Measurements from ENCODE around the gene CHTF8. TPM values are rescaled to one million over a fixed set of nuclear protein-coding genes. Genes with fewer than 3 reads are reported as not detected.
A peak's percentile ranks its signal among the peaks of the same experiment; 100 is the strongest.
"Not testable (repeated sequence)": the region's sequence is repeated elsewhere in the genome, so short reads cannot be mapped to it uniquely, and the experiment has no call there.

CHTF8 gene, protein sequence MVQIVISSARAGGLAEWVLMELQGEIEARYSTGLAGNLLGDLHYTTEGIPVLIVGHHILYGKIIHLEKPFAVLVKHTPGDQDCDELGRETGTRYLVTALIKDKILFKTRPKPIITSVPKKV
- polyA plus RNA-seq (ENCODE audit: insufficient read length) = 158 TPM
- long read RNA-seq, donor 1, transcript CHTF8-205 (3 exons, 856 nt) = minor isoform, 12 of 114 reads
- long read RNA-seq, donor 1, transcript CHTF8-203 (4 exons, 2,903 nt) = minor isoform, 19 of 114 reads
- long read RNA-seq, donor 1, transcript CHTF8-201 (1 exons, 2,561 nt) = major isoform, 72 of 114 reads
- long read RNA-seq, donor 1, partial matches to known transcripts = 0 of 114 reads
- long read RNA-seq, donor 1, other reads (novel, unspliced or antisense) = 0 of 114 reads
- long read RNA-seq, donor 2, transcript CHTF8-201 (1 exons, 2,561 nt) = major isoform, 55 of 124 reads
- long read RNA-seq, donor 2, transcript CHTF8-205 (3 exons, 856 nt) = minor isoform, 17 of 124 reads
- long read RNA-seq, donor 2, transcript CHTF8-203 (4 exons, 2,903 nt) = minor isoform, 16 of 124 reads
- long read RNA-seq, donor 2, partial matches to known transcripts = 24 of 124 reads
- long read RNA-seq, donor 2, other reads (novel, unspliced or antisense) = 6 of 124 reads
- long read RNA-seq, donor 3, transcript CHTF8-203 (4 exons, 2,903 nt) = minor isoform, 9 of 111 reads
- long read RNA-seq, donor 3, transcript CHTF8-201 (1 exons, 2,561 nt) = major isoform, 59 of 111 reads
- long read RNA-seq, donor 3, transcript CHTF8-205 (3 exons, 856 nt) = minor isoform, 12 of 111 reads
- long read RNA-seq, donor 3, partial matches to known transcripts = 28 of 111 reads
- long read RNA-seq, donor 3, other reads (novel, unspliced or antisense) = 0 of 111 reads
- long read RNA-seq, donor 4, transcript CHTF8-201 (1 exons, 2,561 nt) = major isoform, 16 of 21 reads
- long read RNA-seq, donor 4, partial matches to known transcripts = 0 of 21 reads
- long read RNA-seq, donor 4, other reads (novel, unspliced or antisense) = 0 of 21 reads
- long read RNA-seq, donor 5, transcript CHTF8-207 (3 exons, 475 nt) = minor isoform, 5 of 157 reads
- long read RNA-seq, donor 5, transcript CHTF8-205 (3 exons, 856 nt) = minor isoform, 10 of 157 reads
- long read RNA-seq, donor 5, transcript CHTF8-201 (1 exons, 2,561 nt) = major isoform, 43 of 157 reads
- long read RNA-seq, donor 5, transcript CHTF8-203 (4 exons, 2,903 nt) = minor isoform, 23 of 157 reads
- long read RNA-seq, donor 5, partial matches to known transcripts = 58 of 157 reads
- long read RNA-seq, donor 5, other reads (novel, unspliced or antisense) = 8 of 157 reads
- long read RNA-seq, donor 6, transcript CHTF8-203 (4 exons, 2,903 nt) = minor isoform, 21 of 183 reads
- long read RNA-seq, donor 6, transcript CHTF8-201 (1 exons, 2,561 nt) = major isoform, 86 of 183 reads
- long read RNA-seq, donor 6, transcript CHTF8-205 (3 exons, 856 nt) = minor isoform, 15 of 183 reads
- long read RNA-seq, donor 6, partial matches to known transcripts = 50 of 183 reads
- long read RNA-seq, donor 6, other reads (novel, unspliced or antisense) = 7 of 183 reads
- long read RNA-seq, donor 7, transcript CHTF8-201 (1 exons, 2,561 nt) = major isoform, 81 of 229 reads
- long read RNA-seq, donor 7, transcript CHTF8-203 (4 exons, 2,903 nt) = minor isoform, 33 of 229 reads
- long read RNA-seq, donor 7, transcript CHTF8-205 (3 exons, 856 nt) = minor isoform, 19 of 229 reads
- long read RNA-seq, donor 7, partial matches to known transcripts = 70 of 229 reads
- long read RNA-seq, donor 7, other reads (novel, unspliced or antisense) = 16 of 229 reads
- long read RNA-seq, donor 8, transcript CHTF8-201 (1 exons, 2,561 nt) = major isoform, 29 of 41 reads
- long read RNA-seq, donor 8, transcript CHTF8-203 (4 exons, 2,903 nt) = minor isoform, 9 of 41 reads
- long read RNA-seq, donor 8, partial matches to known transcripts = 0 of 41 reads
- long read RNA-seq, donor 8, other reads (novel, unspliced or antisense) = 0 of 41 reads

DNA sequence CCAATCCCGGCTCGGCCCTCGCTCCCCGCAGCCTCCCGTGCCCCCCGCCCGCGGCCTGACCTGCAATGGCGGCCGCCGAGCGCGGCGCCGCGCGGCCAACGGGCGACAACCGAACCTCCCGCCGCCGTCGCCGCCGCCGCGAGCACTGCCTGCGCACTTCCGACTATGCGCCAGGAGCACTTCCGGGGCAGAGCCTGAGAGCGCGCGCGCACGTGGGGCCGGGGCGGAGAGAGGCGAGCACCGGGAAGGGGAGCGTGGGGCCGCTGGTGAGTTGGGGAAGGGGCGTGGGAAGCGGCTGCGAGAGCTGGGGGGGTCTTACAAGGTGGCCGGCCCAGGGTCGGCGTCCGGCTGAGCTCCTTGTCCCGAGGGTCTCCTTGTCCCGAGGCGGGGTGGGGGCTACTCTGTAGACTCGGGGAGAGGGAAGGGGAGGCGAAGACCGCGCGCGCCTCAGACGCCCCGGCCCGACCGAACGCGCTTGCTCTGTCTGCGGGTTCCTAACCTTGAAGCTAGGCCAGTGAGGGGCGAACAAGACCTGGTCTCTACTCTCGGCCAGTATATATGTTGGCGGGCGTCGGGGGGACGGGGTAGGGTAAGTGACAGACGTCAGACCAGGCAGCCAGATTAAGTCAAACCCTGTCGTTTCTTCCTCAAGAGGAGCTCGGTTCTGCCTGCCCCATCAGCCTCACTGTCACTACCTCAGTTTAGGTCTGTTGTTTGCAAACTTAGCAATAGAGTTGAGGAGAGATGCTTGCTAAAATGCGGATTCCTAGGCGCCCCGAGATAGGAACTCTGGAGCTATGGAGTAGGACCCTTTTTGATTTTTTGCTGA, at the start of gene CHTF8, which contains the start of gene UTP4:
Gene CHTF8, minus strand, starts transcription at position 165 of the 829 bp plus-strand sequence. CDS start 11,130 bp downstream, outside the sequence.
Gene UTP4, plus strand, starts transcription at position 226 of the 829 bp plus-strand sequence. CDS start 811 bp downstream, outside the sequence.
- DNase-seq = peak; percentile 76

DNA sequence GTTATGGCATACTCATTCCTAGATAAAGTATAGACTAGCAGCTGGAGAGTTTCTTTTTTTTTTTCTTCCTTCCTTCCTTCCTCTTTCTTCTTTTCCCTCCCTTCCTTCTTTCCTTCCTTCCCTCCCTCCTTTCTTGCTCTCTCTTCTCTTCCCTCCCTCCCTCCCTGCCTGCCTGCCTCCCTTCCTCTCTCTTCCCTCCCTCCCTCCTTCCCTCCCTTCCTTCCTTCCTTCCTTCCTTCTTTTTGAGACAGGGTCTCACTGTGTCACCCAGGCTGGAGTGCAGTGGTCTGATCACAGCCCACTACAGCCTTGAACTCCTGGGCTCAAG, 47.6 kb upstream of the CHTF8 start:
- DNase-seq = no peak

DNA sequence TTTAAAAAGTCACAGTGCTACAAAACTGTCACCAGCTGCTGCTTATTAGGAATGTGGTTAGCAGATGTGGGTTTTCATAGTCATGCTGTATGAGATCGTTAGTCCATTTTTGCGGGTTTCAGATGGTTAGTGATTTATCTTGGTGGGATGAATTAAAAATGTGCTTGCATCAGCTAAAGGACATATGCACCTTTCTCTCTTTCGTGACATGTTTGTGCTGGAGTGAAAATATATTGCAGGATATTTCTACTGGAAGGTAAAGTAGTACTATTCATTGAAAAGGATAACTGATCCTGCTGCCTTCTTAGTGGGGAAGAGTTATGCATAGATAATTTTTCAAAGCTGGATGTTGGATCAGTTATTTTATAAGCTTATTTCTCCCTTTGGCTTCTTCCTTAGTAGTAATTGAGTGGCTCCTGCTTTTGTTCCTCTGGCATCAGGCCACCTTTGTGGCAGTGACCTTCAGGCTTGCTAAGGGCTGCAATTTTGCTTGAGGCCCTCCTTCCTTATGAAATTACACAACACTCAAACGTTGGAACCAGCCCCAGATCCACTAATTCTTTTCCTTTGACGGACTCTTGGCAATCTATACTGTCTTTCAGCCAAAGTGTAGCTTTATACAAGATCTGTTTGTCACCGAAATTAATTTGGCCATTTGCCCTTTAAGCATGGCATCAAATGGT, 47.1 kb upstream of the CHTF8 start:
- DNase-seq = peak; percentile 69

DNA sequence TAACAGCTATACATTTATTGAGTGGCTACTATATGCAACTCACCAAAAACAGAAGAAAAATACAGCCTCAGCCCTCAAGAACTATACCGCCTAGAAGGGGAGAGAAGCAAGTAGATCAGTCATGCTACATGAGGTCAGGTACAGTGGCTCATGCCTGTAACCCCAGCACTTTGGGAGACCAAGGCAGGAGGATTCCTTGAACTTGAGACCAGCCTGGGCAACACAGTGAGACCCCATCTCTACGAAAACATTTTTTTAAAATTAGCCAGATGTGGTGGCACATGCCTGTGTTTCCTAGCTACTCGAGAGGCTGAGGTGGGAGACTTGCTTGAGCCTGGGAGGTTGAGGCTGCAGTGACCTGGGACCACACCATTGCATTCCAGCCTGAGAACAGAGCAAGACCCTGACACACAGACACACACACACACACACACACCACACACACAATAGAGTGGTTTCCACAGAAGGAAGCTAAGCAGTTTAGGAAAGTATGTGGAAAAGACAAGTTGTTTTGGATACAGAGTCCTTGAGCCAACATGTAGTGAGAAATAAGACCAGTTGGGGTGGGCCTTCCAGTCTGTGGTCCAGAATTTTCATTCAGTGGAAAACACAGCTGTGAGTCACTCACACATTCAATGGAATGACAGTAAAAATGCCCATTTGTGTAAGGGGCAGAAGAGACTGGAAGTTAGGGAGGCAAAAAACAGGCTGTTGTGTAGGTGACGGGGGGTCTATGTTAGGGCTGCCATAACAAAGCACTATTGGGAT, 43.8 kb upstream of the CHTF8 start:
- no peak for DNase-seq

DNA sequence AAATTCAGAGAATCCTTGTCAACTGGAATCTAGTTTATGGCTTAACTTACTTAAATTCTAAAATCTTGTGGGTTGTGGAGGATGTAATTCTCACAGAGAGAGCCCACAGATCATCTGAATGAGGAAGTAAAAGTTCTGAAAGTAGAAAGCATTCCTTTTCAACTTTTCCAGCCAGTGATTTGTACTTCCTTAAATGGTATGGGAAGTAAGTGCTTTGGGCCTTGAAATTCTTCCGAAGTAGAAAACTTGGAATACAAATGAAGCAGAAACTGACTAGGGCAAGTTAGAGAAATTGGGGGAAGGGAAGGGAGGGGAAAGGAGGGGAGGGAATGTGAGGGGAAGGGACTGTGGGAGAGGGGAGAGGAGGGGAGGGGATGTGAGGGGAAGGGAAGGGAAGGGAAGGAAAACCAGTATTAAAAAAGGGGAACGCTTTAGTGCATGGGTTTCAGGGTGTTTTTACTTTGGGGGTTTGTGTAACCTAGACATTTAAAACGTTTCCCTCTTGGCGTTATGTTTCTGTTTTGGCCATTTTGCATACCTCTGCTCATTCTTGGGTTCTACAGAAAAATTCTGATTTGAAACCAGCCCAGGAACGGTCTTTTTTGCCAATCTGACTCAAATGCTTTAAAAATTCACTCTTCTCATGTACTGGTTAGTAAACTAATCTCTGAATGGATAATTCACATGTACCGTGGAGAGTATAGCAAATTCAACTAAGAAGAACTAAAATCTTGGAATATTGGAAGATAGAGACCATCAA, 39.1 kb upstream of the CHTF8 start:
- no peak for DNase-seq

DNA sequence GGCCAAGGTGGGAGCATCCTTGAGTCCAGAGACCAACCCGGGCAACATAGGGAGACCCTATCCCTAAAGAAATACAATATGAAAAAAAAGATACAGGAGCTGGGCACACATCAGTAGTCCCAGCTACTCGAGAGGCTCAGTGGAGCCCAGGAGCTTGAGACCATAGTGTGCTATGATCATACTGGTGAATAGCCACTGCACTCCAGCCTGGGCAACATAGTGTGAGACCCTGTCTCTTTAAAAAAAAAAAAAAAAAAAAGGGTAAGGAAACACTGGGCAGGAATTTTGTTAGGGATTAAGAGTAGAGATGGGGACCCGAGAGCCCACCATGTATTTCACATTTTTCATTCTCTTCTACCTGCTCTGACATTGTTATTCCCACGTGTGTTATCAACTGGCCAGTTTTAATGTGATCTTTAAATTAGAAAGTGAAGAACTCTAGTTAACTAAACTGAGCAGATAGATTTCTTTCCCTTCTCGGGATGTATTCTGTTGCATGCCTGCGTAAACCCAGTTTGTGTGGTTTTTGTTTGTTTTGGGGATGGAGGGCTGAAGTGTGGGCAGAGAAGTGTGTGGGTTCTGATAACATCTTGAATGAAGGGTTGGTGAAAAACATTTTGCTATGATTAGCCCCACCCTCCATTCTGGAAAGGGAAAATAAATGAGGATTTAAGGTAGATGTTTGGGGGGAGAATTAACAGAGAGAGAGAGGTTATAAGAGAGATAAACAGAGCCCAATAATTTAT, 37.4 kb upstream of the CHTF8 start:
- DNase-seq = no peak

DNA sequence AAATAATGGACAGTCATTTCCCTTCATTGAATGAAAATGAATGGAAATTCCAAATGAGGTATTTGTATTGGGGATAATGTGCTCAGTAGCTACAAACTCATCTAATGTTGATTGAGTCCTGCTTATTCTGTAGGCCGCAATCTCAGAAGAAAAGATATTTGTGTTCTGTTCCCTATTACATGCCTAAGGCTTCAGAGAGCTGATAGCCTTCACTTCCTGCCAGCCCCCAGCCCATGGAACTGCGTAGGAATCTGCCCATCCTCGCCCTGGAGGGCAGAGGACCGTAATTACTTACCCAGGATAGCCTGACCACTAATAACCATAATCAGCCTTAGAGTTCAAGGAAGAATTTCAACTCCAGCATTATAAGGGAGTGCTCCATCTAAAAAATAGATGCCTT, 36.7 kb upstream of the CHTF8 start:
- DNase-seq = no peak

DNA sequence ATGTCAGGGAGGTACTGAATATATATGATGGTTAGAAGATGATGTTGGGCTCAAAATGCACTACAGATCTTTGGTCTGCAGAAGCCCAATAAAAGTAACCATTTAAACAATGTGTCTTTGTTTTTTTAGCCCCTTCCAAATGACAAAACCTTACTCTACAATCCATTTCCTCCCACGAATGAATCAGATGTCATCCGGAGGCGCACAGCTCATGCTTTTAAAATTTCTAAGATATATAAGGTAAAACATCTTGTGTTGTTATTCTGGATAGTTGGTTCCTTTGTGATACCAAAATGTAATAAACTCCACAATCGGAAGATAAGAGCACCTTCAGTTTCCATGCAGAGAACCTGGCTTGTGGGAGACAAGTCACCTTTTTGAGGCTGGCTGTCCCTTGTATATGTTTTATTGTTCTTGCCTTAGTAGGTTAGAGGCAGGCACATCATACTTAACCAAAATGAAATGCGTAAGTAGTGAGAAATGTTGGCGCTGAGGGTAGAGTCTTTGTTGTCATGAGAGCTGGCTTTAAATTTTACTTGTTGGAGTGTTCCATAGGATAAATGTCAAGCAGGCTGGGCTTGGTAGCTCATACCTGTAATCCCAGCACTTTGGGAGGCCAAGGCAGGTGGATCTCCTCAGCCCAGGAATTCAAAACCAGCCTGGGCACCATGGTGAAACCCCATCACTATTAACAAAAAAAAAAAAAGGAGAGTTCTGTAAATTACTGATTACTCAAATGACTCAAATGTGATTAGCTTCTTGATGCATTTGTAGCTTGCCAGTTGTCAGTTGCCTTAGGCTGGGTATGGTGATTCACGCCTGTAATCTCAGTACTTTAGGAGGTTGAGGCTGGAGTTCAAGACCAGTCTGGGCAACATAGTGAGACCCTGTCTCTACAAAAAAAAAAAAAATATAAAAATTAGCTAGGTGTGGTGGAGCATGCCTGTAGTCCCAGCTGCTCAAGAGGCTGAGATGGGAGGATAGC, 34.9 kb upstream of the CHTF8 start:
- DNase-seq = no peak

DNA sequence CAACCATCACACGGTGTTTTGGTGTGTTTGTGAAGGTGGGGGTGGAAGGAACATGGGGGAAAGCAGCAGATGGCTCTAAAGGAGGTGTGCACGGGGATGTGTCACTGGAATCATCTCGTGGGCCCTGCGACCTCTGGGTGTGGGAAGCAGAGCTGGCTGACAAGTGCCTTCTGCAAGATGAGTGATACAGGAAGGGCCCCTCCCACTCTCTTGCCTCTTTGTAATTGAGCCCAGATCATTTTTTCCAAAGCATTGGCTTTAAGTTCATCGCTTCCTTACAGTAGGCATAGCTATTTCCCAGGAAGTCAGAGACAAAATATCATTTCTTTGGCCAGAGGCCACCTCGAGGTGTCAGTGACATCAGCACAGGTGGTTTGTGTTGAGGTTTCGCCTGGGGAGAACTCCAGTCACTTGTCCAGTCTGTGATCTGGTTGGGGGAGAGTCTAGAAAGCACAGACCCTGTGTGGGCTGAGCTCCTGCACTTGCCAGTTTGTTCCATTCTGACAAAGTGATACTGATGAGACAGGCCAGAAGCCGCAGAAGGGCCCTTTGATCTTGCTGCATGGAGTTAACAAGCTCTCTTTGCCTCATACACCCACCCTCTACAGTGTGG, 33.9 kb upstream of the CHTF8 start:
- DNase-seq = no peak

DNA sequence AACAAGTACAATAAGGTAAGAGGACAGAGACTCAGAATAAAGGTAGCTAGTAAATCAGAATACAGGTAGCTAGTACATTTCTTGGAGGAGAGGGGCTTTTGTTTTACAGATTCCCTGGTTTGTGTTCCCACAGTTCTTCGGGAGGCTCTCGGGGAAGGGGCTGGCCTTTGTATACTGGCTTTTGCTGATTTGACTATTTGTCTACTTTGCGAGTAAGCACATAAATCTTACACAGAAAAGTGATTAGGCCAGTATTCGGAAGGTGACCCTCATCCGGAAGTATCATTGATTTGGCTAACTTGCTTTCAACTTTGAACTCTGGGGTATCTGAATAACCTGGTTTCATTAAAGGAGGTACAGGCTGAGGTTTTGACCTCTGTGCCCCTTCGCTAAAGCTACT, 33.2 kb upstream of the CHTF8 start:
- DNase-seq = no peak

DNA sequence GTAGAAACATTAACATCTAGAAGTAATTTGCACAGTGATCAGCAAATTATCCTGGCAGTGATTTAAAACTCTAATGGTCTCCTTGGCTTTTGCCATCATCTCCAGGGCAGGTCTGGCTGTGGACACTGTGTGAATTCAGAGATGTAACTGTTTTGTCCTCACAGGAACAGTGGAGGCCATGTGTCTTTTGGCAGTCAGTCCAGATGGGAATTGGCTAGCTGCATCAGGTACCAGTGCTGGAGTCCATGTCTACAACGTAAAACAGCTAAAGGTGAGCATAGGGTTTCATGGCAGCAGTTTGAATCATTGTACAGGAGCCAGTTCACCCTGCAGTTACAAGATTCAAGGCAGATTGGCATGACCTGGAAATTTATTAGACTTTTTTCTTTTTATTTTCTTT, 27.8 kb upstream of the CHTF8 start:
- no peak for DNase-seq

DNA sequence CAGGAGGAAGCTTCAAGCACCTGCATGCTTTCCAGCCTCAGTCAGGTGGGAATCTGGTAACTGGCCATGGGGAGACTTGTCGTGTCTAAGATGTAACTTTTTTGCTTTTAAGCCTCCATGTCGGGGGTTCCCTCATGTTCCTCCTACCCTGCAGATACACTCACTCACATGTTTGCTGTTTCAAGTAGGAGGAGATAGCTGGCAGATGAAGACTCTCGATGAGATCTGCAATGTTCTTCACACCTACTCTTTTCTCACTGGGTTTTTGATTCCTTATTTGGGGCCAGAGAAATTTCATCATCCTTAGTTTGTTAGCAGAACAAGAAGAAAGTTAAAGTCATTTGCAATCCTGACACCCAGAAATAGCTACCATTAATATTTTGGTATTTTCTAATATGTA, 24.8 kb upstream of the CHTF8 start:
- no peak for DNase-seq

DNA sequence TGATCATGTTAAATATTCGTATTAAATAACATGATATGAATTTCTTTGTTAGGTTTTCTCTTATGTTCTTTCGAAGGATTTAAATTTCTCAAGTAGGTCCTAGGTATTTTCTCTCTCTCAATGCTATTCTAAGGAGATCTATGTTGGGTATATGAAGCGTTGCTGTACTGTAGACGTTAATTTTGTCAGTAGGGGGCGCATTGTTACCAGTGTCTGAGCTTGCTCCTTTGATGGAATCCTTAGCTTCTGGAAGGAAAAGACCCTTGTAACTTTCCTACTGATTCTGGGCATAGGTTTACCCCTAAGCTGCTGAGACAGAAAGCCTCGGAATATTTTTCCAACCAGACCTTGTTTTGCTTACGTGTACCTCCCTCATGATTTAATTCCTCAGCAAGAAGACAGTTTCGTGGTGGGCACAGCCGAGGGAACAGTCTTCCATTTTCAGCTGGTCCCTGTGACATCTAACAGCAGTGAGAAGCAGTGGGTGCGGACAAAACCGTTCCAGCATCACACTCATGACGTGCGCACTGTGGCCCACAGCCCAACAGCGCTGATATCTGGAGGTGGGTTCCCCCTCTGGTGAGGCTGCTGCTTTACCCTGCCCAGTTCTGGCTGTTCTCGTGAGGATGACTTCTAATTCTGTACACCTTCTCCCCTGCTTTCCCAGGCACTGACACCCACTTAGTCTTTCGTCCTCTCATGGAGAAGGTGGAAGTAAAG, 17.9 kb upstream of the CHTF8 start:
- DNase-seq = peak; percentile 85

DNA sequence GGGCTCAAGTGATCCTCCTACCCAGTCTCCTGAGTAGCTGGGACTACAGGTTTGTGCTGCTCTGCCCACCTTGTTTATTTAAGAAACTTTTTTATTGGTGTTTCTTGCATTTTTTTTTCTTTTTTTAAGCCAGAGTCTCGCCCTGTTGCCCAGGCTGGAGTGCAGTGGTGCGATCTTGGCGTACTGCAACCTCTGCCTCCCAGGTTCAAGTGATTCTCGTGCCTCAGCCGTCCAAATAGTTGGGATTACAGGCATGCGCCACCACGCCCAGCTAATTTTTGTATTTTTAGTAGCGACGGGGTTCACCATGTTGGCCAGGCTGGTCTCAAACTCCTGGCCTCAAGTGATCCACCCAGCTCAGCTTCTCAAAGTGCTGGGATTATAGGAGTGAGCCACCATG, 17.2 kb upstream of the CHTF8 start:
- DNase-seq = not testable (repeated sequence)

Measured in left kidney (tissue), 8 donors.